HG03565 (cell line): ENCODE results near the gene P4HB.
"Not testable (repeated sequence)": the region's sequence is repeated elsewhere in the genome, so short reads cannot be mapped to it uniquely, and the experiment has no call there.

ENCODE experiments used
- ATAC-seq: cut with Tn5 transposase; IDR thresholded peaks from one replicate; pipeline ENCODE4 v1.9.1; 2021; ENCODE audit warnings: mild to moderate bottlenecking, moderate library complexity; ENCODE audit not compliant: unreplicated experiment

Gene P4HB

DNA sequence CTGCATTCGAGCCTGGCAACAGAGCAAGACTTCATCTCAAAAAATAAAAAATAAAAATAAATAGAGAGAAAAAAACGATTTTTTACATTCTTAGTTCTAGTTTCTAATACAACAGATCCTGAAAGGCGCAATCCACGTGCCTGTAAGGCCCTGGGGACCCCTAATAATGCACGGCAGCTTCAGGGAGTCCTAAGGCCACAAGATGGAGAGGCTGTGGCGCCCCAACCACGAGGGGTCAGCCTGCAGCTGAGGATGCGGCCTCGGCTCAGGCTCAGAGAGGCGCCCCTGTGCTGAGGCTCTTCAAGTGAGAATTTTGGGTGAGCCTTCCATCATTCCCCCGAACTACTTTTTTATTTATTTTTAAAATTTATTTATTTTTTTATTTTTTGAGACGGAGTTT is 10.9 kb downstream of the P4HB start:
- ATAC-seq = no peak

GRCh38 chr17:81846743-81847689 is 13.3 kb downstream of the P4HB start:
- no peak for ATAC-seq

- ATAC-seq = no peak
These were observed 14.2 kb downstream of the P4HB start for GRCh38 chr17:81845881-81846742.

GRCh38 chr17:81845361-81845760 is 15.0 kb downstream of the P4HB start:
- ATAC-seq = no peak

DNA sequence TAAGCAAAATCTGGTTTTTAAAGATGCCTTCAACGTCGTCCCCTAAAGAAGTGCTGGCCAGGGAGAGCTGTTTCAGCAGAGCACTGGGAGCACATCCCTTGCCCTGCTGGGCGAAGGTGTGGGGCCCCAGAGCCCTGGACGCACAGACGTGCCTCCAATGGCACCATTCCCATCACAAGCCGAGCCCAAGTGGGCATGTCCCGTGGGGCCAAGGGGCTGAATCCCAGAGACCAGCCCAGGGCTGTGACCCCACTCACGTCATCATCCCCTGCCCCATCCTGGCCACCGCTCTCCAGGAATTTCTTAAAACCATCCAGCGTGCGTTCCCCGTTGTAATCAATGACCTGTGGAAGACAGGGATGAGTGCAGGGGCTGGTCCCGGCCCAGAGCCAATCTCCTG is 15.4 kb downstream of the P4HB start:
- no peak for ATAC-seq

DNA sequence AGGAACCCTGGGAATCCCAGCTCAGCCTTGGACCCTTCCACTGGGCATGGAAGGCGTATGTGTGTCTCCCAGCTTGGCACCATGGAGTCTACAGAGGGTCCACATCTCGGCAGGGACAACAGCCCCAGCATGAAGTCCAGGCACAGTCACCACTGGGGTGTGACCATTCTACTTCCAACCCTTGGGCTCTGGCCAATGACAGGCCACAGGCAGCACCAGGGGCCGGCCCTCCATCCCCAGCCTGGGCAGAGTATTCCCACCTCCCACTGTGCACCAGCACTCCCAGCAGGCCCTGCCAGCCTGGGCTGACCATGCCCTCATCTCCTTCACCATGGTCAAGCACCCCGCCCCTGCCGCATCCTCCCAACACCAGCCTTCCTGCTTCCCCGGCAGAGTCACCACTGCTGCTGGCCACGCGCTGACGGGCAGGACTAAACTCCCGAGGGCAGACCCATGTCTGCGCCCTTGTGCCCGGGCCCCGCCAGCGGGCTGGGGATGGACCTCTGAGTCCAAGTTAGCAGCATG is 15.9 kb downstream of the P4HB start:
- no peak for ATAC-seq

- ATAC-seq = no peak
These were observed 16.5 kb downstream of the P4HB start for GRCh38 chr17:81843713-81844326.

DNA sequence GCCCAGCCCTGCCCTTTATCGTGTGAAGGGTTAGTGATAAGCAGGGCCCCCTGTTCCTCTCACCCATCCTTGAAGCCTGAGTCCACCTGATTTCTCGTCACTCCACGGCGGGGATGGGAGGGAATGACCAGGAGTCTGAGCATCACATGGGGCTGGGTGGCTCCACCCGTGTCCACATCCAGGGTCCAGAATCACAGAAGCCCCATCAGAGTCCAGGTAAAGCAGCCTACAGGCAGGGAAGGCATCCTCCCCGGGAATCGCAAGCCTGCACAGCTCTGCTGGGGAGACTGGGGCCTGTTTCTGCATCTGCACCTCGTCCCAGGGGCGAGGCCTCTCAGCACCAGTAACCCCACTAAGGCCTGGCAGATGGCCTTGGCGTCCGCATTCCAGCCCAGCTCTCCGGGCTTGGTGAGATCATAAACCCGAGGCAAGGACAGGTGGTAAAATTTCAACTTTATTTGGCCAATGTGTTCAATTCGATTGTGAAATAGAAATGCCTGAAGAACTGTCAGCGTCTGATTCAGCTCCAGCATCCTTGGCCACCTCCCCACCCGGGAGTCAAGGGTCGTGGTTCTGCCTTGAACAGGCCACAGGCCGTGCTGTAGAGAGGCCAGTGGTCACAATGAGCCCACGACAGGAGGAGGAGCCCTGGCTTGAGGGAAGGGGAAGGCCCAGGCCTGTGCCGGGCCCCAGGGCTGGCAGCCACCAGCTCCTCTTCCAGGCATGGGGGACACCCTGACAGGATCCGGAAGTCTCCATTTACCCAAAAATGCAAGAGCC is 17.4 kb downstream of the P4HB start:
- no peak for ATAC-seq

DNA sequence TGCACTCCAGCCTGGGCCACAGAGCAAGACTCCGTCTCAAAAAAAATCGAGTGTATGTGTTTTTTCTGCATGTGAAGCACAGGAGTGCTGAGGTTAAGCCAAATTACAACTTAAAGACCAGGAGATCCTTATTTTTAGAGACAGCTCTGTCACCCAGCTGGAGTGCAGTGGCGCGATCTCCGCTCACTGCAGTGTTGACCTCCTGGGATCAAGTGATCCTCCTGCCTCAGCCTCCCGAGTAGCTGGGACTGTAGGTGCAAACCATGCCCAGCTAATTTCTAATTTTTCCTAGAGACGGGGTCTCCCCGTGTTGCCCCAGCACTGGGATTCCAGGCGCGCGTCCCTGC is 18.0 kb downstream of the P4HB start:
- no peak for ATAC-seq

GRCh38 chr17:81841866-81842265 is 18.5 kb downstream of the P4HB start:
- ATAC-seq = no peak

DNA sequence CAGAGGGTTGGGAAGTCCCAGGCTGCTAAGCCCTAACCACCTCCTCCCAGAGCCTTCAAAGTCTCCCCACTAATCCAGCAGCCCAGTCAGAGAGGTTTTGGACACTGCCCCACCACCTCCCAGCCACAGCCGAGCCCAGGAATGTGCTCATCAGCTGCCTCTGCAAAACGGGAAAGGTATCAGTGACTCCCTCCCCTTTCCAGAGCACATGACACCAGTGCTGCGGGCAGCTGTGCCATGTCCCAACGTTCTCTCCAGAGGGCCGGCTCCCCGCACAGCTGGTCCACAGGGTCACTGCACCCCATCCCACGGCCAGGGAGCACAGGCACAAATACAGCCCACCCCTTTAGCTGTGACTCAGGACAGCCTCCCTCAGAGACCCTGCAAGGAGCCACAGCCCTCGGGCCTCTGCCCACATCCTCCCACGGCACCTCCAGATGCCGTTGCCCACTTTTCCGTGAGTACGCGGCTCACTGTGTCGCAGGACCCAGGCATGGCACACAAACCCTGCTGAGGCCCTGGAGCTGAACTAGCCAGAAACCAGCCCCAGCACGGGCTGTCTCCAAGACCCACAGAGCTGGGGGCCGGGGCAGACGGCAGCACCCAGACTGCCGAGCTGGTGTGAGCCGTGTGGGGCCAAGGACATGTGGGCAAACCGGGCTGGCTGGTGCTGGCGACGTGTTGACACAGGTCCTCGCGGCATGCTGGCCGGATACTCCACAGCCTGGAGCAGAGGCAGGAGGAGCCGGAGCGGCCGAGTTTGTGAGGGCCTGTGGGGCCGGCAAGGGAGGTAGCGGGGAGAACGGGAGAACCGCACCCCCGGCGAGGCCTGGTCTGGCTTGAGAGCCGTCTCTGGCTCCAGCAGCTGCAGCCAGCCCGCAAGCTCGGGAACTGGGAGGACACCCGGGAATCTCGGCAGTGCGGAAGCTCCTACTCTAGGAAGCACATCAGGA is 19.2 kb downstream of the P4HB start:
- no peak for ATAC-seq

- ATAC-seq = not testable (repeated sequence)
These were observed 20.3 kb downstream of the P4HB start for GRCh38 chr17:81840059-81840458.

- no peak for ATAC-seq
These were observed 21.0 kb downstream of the P4HB start for GRCh38 chr17:81839301-81839700.

- ATAC-seq = no peak
These were observed 21.5 kb downstream of the P4HB start for GRCh38 chr17:81838753-81839255.

DNA sequence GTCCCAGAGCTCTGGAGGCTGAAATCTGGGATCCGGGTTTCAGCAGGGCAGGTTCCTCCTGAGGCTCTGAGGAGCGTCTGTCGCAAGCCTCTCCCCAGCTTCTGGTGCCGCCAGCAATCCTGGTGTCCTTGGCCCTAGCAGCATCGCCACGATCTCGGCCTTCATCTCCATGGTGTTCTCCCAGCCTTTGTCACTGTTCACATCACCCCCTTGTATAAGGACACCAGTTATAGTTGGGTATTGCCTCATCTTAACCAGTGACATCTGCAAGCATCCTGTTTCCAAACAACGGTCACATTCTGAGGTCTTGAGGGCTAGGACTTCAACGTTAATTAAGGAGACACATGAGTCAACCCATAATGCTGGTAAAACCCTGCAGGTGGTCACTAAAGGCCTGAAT is 22.7 kb downstream of the P4HB start:
- ATAC-seq = no peak

DNA sequence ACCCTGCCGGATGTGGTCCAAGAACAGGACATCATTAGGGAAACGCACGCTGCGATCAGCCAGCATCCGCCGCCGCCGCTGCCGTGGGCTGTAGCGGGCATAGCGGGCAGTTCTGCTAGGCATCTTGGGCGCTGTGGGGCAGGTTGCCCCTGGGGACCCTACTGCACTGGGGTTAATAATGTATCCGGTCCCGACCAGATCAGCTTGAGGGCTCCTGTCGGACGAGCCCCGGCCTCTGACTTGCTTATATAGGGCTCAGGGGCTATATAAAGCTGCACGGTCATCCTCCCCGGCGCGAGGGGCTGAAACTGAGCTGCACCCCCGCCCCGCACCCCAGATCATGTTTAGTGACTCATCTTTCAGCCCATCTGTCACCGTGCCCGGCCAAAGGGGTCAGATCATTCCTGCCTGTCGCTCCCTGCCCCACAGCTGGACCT is 25.5 kb downstream of the P4HB start, which contains the start of gene PPP1R27:
Gene PPP1R27 (minus strand): TSS at position 220 of the 437 bp plus-strand sequence. CDS start 97 bp downstream, at position 123.
- no peak for ATAC-seq

GRCh38 chr17:81833921-81834830 is 26.2 kb downstream of the P4HB start:
- no peak for ATAC-seq
